NCI-H1048 (cell line): ENCODE results near the gene PDE6A.
A peak's percentile ranks its signal among the peaks of the same experiment; 100 is the strongest.

Source experiments
- DNase-seq: peaks from one replicate; lab custom pipeline; 2025; lab: John Stamatoyannopoulos, UW

Gene PDE6A

GRCh38 chr5:149838881-149839739 is 105.5 kb downstream of the PDE6A start:
- no peak for DNase-seq

GRCh38 chr5:149837680-149838269 is 106.8 kb downstream of the PDE6A start:
- no peak for DNase-seq

- DNase-seq = no peak
These were observed 108.0 kb downstream of the PDE6A start for GRCh38 chr5:149836451-149837139.

GRCh38 chr5:149834246-149834855 is 110.2 kb downstream of the PDE6A start:
- no peak for DNase-seq

GRCh38 chr5:149833116-149833827 is 111.3 kb downstream of the PDE6A start:
- DNase-seq = no peak

- DNase-seq = no peak
These were observed 112.0 kb downstream of the PDE6A start for GRCh38 chr5:149832636-149833035.

GRCh38 chr5:149831492-149831891 is 113.1 kb downstream of the PDE6A start:
- DNase-seq = no peak

GRCh38 chr5:149830579-149830978 is 114.0 kb downstream of the PDE6A start:
- DNase-seq = no peak

- DNase-seq = no peak
These were observed 114.6 kb downstream of the PDE6A start for GRCh38 chr5:149829954-149830353.

GRCh38 chr5:149828161-149829011 is 116.2 kb downstream of the PDE6A start:
- peak; percentile 54 for DNase-seq

GRCh38 chr5:149827546-149827945 is 117.0 kb downstream of the PDE6A start:
- no peak for DNase-seq

GRCh38 chr5:149827086-149827485 is 117.5 kb downstream of the PDE6A start:
- DNase-seq = no peak

GRCh38 chr5:149826574-149826973 is 118.0 kb downstream of the PDE6A start:
- no peak for DNase-seq

- DNase-seq = no peak
These were observed 119.7 kb downstream of the PDE6A start for GRCh38 chr5:149824846-149825245.

- DNase-seq = no peak
These were observed 120.5 kb downstream of the PDE6A start for GRCh38 chr5:149824120-149824519.

- no peak for DNase-seq
These were observed 121.2 kb downstream of the PDE6A start for GRCh38 chr5:149823375-149823774.

- no peak for DNase-seq
These were observed 122.3 kb downstream of the PDE6A start for GRCh38 chr5:149822301-149822700.

- DNase-seq = no peak
These were observed 123.8 kb downstream of the PDE6A start for GRCh38 chr5:149820536-149821510.

GRCh38 chr5:149820012-149820411 is 124.6 kb downstream of the PDE6A start:
- no peak for DNase-seq

- no peak for DNase-seq
These were observed 126.5 kb downstream of the PDE6A start for GRCh38 chr5:149818116-149818515.
